NCI-H2029 (cell line): ENCODE results near the gene DNAJC25.
"Not testable (repeated sequence)": the region's sequence is repeated elsewhere in the genome, so short reads cannot be mapped to it uniquely, and the experiment has no call there.

Experiments
- DNase-seq: peaks from one replicate; lab custom pipeline; 2025; lab: John Stamatoyannopoulos, UW

DNAJC25 gene

DNA sequence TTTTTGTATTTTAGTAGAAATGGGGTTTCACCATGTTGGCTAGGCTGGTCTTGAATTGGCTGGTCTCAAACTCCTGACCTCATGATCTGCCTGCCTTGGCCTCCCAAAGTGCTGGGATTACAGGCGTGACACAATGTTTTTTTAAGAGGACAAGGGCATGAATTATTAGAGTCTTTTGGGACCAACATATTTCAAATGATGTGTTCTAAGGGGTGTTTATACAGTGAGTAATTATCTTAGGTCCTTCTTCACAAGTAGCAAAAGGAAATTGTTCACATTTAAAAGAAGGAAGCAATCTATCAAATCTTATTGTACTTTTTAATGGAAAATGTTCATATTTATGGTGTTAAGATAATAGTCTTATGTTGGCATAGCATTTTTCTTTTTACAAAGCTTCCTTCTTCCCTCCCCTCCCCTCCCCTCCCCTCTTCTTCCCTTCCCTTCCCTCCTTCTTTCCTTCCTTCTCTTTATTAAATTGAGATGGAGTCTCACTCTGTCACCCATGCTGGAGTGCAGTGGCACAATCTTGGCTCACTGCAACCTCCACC is 37.0 kb downstream of the DNAJC25 start:
- no peak for DNase-seq

- not testable (repeated sequence) for DNase-seq
Measured at GRCh38 chr9:111668601-111669000, 37.5 kb downstream of the DNAJC25 start.

DNA sequence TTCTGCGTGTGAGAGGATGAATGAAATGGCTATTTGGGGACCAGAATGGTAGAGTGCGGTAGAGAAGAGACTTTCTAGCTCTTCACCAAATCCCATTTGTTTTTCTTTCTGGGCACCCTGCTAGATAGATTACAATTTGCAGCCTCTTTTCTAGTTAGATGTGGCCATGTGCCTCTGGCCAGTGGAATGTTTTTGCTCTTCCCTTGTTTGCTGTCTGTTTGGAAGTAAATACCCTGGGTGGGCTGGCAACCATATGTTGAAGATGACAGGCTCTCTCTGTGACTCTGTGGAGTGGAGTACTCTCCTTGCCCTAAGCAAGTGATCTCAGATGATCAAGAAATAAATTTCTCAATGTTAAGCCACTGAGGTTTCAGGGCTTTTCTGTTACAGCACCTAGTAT is 43.2 kb downstream of the DNAJC25 start:
- DNase-seq: no peak

GRCh38 chr9:111676116-111676515 is 45.0 kb downstream of the DNAJC25 start:
- no peak for DNase-seq

DNA sequence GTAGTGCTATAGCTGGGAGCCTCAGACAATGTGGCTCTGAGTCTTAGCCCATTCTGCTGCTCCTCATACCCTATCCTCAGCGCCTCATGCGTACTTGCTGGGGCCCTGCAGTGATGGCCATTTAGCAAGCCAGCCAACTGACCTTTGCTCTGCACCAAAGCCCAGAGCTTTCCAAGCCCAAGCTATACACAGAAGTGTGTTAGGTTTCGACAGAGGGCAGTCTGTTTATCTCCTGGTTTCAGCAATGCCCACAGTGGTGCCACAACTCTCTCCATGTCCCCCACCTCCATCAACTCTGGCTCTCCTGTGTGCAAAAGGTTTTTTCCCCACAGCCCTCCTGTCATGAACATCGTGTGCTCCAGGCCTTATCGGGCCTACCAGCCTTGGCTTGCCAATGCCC is 47.2 kb downstream of the DNAJC25 start:
- DNase-seq: no peak

GRCh38 chr9:111679199-111679598 is 48.1 kb downstream of the DNAJC25 start:
- DNase-seq: no peak

GRCh38 chr9:111683392-111683791 is 52.3 kb downstream of the DNAJC25 start:
- no peak for DNase-seq

DNA sequence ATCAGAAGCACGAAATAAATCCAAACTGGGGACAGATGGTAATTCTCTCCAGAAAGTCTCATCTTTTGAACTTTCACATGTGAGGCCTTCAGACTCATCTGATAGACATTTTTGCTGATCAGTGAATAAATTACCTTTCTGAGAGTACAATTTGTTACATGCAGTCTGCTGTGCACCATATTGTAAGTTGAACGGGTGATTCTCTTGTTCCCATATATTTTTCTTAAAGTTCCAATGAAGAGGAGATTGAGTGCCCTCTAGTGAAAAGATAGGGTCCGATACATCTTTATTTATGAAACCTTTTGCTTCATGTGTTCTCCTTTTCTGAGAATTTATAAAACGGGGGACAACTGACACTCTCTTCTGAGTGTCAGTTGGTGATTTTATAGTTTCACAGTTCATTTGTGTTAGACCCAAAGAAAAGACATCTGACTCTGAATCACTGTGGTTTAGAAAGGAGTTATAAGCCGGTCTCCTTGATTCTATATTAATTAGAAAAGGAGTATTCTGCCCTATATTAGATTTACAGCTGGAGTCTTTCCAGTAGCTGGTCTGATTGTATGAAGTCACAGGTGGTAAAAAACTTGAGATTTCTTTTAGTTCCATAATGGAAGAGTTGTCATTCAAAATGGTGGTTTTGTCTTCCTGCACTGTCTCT is 60.7 kb downstream of the DNAJC25 start:
- DNase-seq: no peak

- no peak for DNase-seq
Measured at GRCh38 chr9:111696796-111697195, 65.7 kb downstream of the DNAJC25 start.

DNA sequence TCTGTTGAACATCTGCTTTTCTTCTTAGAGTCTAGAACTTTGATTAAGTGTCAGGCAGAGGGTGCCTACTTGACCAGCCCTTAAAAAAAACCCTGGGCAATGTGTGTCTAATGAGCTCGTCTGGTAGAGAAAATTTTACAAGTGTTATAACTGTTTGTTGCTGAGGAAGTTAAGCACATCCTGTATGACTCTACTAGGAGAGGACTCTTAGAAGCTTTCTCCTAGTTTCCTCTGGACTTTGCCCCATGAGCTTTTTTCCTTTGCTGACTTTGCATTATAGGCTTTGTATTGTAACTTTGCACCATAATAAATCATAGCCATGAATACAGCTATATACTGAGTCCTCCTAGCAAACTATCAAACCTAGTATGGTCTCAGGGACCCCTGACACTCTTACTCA is 69.6 kb downstream of the DNAJC25 start:
- no peak for DNase-seq
